Osteocyte (in vitro differentiated cells): Measurements from ENCODE around the gene CKS1B. TPM values are rescaled to one million over a fixed set of nuclear protein-coding genes. Genes with fewer than 3 reads are reported as not detected.
A peak's percentile ranks its signal among the peaks of the same experiment; 100 is the strongest.

ENCODE experiments used
- DNase-seq: peaks from one replicate; pipeline ENCODE4 v3.0.0; 2021; ENCODE audit warnings: mixed read lengths; ENCODE audit not compliant: unreplicated experiment; ENCODE audit errors: extremely low spot score
- H3K27ac Mint-ChIP-seq: one replicate; pipeline ENCODE4 v1.8.0; 2021; ENCODE audit warnings: mild to moderate bottlenecking, mixed read lengths; ENCODE audit not compliant: unreplicated experiment
- H3K27me3 Mint-ChIP-seq: one replicate; pipeline ENCODE4 v1.8.0; 2021; ENCODE audit warnings: mixed read lengths; ENCODE audit not compliant: unreplicated experiment
- H3K36me3 Mint-ChIP-seq: one replicate; pipeline ENCODE4 v1.8.0; 2021; ENCODE audit warnings: mixed read lengths; ENCODE audit not compliant: unreplicated experiment
- H3K4me1 Mint-ChIP-seq: one replicate; pipeline ENCODE4 v1.8.0; 2021; ENCODE audit warnings: mixed read lengths; ENCODE audit not compliant: unreplicated experiment
- H3K4me3 Mint-ChIP-seq: one replicate; pipeline ENCODE4 v1.8.0; 2021; ENCODE audit warnings: mild to moderate bottlenecking, moderate library complexity, mixed read lengths; ENCODE audit not compliant: unreplicated experiment
- H3K9me3 Mint-ChIP-seq: one replicate; pipeline ENCODE4 v1.8.0; 2021; ENCODE audit warnings: mixed read lengths; ENCODE audit not compliant: unreplicated experiment
- CTCF ChIP-seq: fragments of 200-600 bp; sonication (generic); IDR thresholded peaks from 2 replicates; pipeline ENCODE4 v1.5.0; 2021; ENCODE audit warnings: antibody characterized with exemption, mild to moderate bottlenecking, moderate library complexity
- total RNA-seq: library from RNA; stranded (reverse); gene quantifications from 2 replicates; pipeline ENCODE4 v1.2.1, GENCODE V29; 2021

The CKS1B gene
- total RNA-seq, 1 donor from 2014 or later = 38.5 TPM

DNA sequence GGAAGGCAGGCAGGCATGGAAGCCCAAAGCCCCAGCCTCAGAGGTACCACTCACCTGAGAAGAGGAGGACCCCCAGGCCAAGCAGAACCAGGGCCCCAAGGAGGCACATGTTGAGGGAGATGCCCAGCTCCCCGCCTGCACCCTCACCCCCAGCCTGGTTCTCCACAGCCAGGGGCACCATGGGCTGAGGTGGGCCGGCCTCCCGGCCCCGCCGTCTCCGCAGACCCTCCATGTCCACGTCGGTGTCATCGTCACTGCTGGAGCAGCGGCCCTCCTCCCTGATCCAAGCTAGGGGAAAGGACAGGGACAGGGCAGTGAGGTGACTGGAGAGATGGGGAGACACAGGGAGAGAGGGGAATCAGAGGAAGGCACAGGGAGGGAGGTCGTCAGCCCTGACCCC is 26.4 kb upstream of the CKS1B start:
- no peak for DNase-seq
- H3K27ac Mint-ChIP-seq = no peak overlapping the region
- H3K4me1 Mint-ChIP-seq = peaks cover 13% of the 10 kb centered on the region
- no peaks in the 10 kb centered on the region for H3K9me3 Mint-ChIP-seq
- H3K27me3 Mint-ChIP-seq = no peaks in the 10 kb centered on the region
- peaks cover 16% of the 10 kb centered on the region for H3K36me3 Mint-ChIP-seq
- TF ChIP-seq CTCF = no peak
- no peak overlapping the region for H3K4me3 Mint-ChIP-seq

- DNase-seq = no peak
- H3K4me3 Mint-ChIP-seq = no peak overlapping the region
- H3K27ac Mint-ChIP-seq = no peak overlapping the region
- no peaks in the 10 kb centered on the region for H3K9me3 Mint-ChIP-seq
- no peak for TF ChIP-seq CTCF
- peaks cover 14% of the 10 kb centered on the region for H3K36me3 Mint-ChIP-seq
- H3K4me1 Mint-ChIP-seq = peaks cover 40% of the 10 kb centered on the region
- H3K27me3 Mint-ChIP-seq = no peaks in the 10 kb centered on the region
Observed at GRCh38 chr1:154951901-154952657, 22.4 kb upstream of the CKS1B start.

- peaks cover 44% of the 10 kb centered on the region for H3K4me1 Mint-ChIP-seq
- no peak for TF ChIP-seq CTCF
- no peak for DNase-seq
- H3K36me3 Mint-ChIP-seq = peaks cover 14% of the 10 kb centered on the region
- H3K4me3 Mint-ChIP-seq = no peak overlapping the region
- H3K27me3 Mint-ChIP-seq = no peaks in the 10 kb centered on the region
- no peaks in the 10 kb centered on the region for H3K9me3 Mint-ChIP-seq
- H3K27ac Mint-ChIP-seq = no peak overlapping the region
Observed at GRCh38 chr1:154952664-154953063, 21.8 kb upstream of the CKS1B start.

- no peaks in the 10 kb centered on the region for H3K9me3 Mint-ChIP-seq
- H3K36me3 Mint-ChIP-seq = peaks cover 15% of the 10 kb centered on the region
- H3K27me3 Mint-ChIP-seq = no peaks in the 10 kb centered on the region
- no peak for DNase-seq
- no peak overlapping the region for H3K27ac Mint-ChIP-seq
- H3K4me3 Mint-ChIP-seq = no peak overlapping the region
- TF ChIP-seq CTCF = no peak
- peaks cover 46% of the 10 kb centered on the region for H3K4me1 Mint-ChIP-seq
Observed at GRCh38 chr1:154953611-154954038, 20.9 kb upstream of the CKS1B start.

DNA sequence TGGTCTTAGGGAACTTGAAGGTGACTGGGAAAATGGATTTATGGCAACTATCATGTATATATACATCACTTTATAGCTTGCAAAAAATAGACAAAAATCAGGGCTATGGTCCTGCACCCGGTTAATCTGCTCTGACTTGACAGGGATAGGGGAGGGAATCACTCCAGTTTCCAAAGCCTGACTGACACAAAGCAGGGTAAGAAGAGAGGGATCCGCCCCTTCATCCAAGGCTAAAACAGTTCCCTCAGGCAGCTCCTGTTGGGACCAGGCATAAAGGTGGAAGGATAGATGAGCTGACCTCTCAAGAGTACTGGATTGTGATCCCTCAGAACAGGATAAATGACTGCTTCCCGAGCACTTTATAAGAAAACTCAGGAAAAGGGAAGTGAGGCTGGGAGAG is 19.9 kb upstream of the CKS1B start:
- H3K9me3 Mint-ChIP-seq = no peaks in the 10 kb centered on the region
- H3K4me3 Mint-ChIP-seq = peak overlapping the region; percentile 90

More for the DNA sequence above, 19.9 kb upstream of the CKS1B start:
- TF ChIP-seq CTCF = no peak
- Mint-ChIP-seq H3K36me3 (peaks cover 12% of the 10 kb centered on the region), H3K27me3 (no peaks in the 10 kb centered on the region), H3K27ac (peak overlapping the region; percentile 98), H3K4me1 (peaks cover 46% of the 10 kb centered on the region)
- no peak for DNase-seq
